DOHH2 (cell line): ENCODE data around the gene WNT3.

Experiments
- H3F3A ChIP-seq: fragments of 200-600 bp; sonication (generic), shearing (Covaris generic); 2 replicates; pipeline ENCODE4 v1.6.0; 2016; ENCODE audit warnings: antibody characterized with exemption, mild to moderate bottlenecking; ENCODE audit not compliant: control insufficient read depth, insufficient read depth
- H3K27ac ChIP-seq: fragments of 200-600 bp; sonication (generic); 2 replicates; pipeline ENCODE4 v1.5.1; 2014; ENCODE audit warnings: low read depth, mild to moderate bottlenecking, low read length, moderate library complexity
- H3K27me3 ChIP-seq: fragments of 200-600 bp; sonication (generic); 2 replicates; pipeline ENCODE4 v1.6.1; 2014; ENCODE audit warnings: mild to moderate bottlenecking, low read length, mixed read lengths; ENCODE audit not compliant: control insufficient read depth
- H3K36me3 ChIP-seq: fragments of 200-600 bp; sonication (generic); 2 replicates; pipeline ENCODE4 v1.6.1; 2014; ENCODE audit warnings: mild to moderate bottlenecking, low read length, moderate library complexity, mixed read lengths; ENCODE audit not compliant: control insufficient read depth
- H3K4me1 ChIP-seq: fragments of 200-600 bp; sonication (generic); 2 replicates; pipeline ENCODE4 v1.6.1; 2014; ENCODE audit warnings: mild to moderate bottlenecking, low read length, mixed read lengths; ENCODE audit not compliant: control insufficient read depth
- H3K4me2 ChIP-seq: fragments of 200-600 bp; sonication (generic); 2 replicates; pipeline ENCODE4 v1.6.0; 2014; ENCODE audit warnings: mild to moderate bottlenecking, low read length, moderate library complexity
- H3K4me3 ChIP-seq: fragments of 200-600 bp; sonication (generic); 2 replicates; pipeline ENCODE4 v1.5.1; 2014; ENCODE audit warnings: mild to moderate bottlenecking, low read length, mixed read lengths
- H3K79me2 ChIP-seq: fragments of 200-600 bp; sonication (generic); 2 replicates; pipeline ENCODE4 v1.6.1; 2014; ENCODE audit warnings: mild to moderate bottlenecking, low read length, mixed read lengths; ENCODE audit not compliant: control insufficient read depth
- H3K9me2 ChIP-seq: fragments of 200-600 bp; sonication (generic); replicated peaks from 2 replicates; pipeline ENCODE4 v1.6.1; 2014; ENCODE audit warnings: mild to moderate bottlenecking, low read length, mixed read lengths; ENCODE audit not compliant: control insufficient read depth
- H3K9me3 ChIP-seq: fragments of 200-600 bp; sonication (generic); 2 replicates; pipeline ENCODE4 v1.6.1; 2014; ENCODE audit warnings: antibody characterized with exemption, low read length, mixed read lengths; ENCODE audit not compliant: control insufficient read depth, insufficient read depth
- H4K20me1 ChIP-seq: fragments of 200-600 bp; sonication (generic); 2 replicates; pipeline ENCODE4 v1.6.0; 2014; ENCODE audit warnings: low read depth, mild to moderate bottlenecking, antibody characterized with exemption, low read length, moderate library complexity; ENCODE audit not compliant: control insufficient read depth, insufficient read depth
- CTCF ChIP-seq: fragments of 200-600 bp; sonication (generic); IDR thresholded peaks from one replicate; pipeline ENCODE4 v1.5.1; 2014; ENCODE audit warnings: antibody characterized with exemption, mild to moderate bottlenecking, low read depth, low read length; ENCODE audit not compliant: poor library complexity, severe bottlenecking
- EZH2phosphoT487 ChIP-seq: fragments of 200-600 bp; sonication (generic); IDR thresholded peaks from 2 replicates; pipeline ENCODE4 v1.6.1; 2017; ENCODE audit warnings: borderline replicate concordance, mild to moderate bottlenecking, antibody characterized with exemption, low read length, moderate library complexity, mixed read lengths

The WNT3 gene

GRCh38 chr17:46803544-46803943 lies 14.9 kb downstream of the WNT3 start:
- no peak overlapping the region for H3K4me2 ChIP-seq
- no peak overlapping the region for H3K27ac ChIP-seq
- no peak overlapping the region for H3K4me3 ChIP-seq
- H3F3A ChIP-seq: no peaks in the 10 kb centered on the region
- no peaks in the 10 kb centered on the region for H3K4me1 ChIP-seq
- no peaks in the 10 kb centered on the region for H3K79me2 ChIP-seq
- H3K36me3 ChIP-seq: no peaks in the 10 kb centered on the region
- no peaks in the 10 kb centered on the region for H3K27me3 ChIP-seq
- H3K9me2 ChIP-seq: no peaks in the 10 kb centered on the region
- no peak for TF ChIP-seq EZH2phosphoT487
- no peak for TF ChIP-seq CTCF
- no peaks in the 10 kb centered on the region for H4K20me1 ChIP-seq
- no peaks in the 10 kb centered on the region for H3K9me3 ChIP-seq

GRCh38 chr17:46802800-46803199 lies 15.7 kb downstream of the WNT3 start:
- no peak overlapping the region for H3K27ac ChIP-seq
- no peak overlapping the region for H3K4me2 ChIP-seq
- H3K4me1 ChIP-seq: no peaks in the 10 kb centered on the region
- no peaks in the 10 kb centered on the region for H3K9me3 ChIP-seq
- H3K4me3 ChIP-seq: no peak overlapping the region
- no peaks in the 10 kb centered on the region for H3K9me2 ChIP-seq
- H4K20me1 ChIP-seq: no peaks in the 10 kb centered on the region
- no peaks in the 10 kb centered on the region for H3F3A ChIP-seq
- no peak for TF ChIP-seq EZH2phosphoT487
- no peak for TF ChIP-seq CTCF
- no peaks in the 10 kb centered on the region for H3K27me3 ChIP-seq
- no peaks in the 10 kb centered on the region for H3K36me3 ChIP-seq
- no peaks in the 10 kb centered on the region for H3K79me2 ChIP-seq

GRCh38 chr17:46800573-46800972 lies 17.9 kb downstream of the WNT3 start:
- Histone ChIP-seq H3K4me2 (no peak overlapping the region), H3K4me1 (no peaks in the 10 kb centered on the region), H3K9me3 (no peaks in the 10 kb centered on the region), H3F3A (no peaks in the 10 kb centered on the region), H3K9me2 (no peaks in the 10 kb centered on the region), H3K4me3 (no peak overlapping the region), H3K79me2 (no peaks in the 10 kb centered on the region), H3K36me3 (no peaks in the 10 kb centered on the region), H4K20me1 (no peaks in the 10 kb centered on the region), H3K27ac (no peak overlapping the region), H3K27me3 (no peaks in the 10 kb centered on the region)
- TF ChIP-seq EZH2phosphoT487 (no peak), CTCF (no peak)
